H1 (cell line): ENCODE data around the gene ARHGDIG. TPM values are rescaled to one million over a fixed set of nuclear protein-coding genes. Genes with fewer than 3 reads are reported as not detected.

Experiments
- CTBP2 ChIP-seq: IDR thresholded peaks from 2 replicates; pipeline ENCODE4 v1.7.0; 2011; ENCODE audit warnings: borderline replicate concordance, mild to moderate bottlenecking, moderate library complexity, mixed read lengths, low read length; ENCODE audit not compliant: insufficient read depth, insufficient read length
- CTCF ChIP-seq, 3 experiments: IDR thresholded peaks; 1 replicate in 2 of 3; 2 replicates in 1 of 3; pipeline versions ENCODE4 v1.5.1 to v1.6.1; 2011; ENCODE audit warnings: low read length in 3 of 3, mild to moderate bottlenecking in 3 of 3, inconsistent platforms in 2 of 3, low read depth in 1 of 3, moderate library complexity in 1 of 3; ENCODE audit not compliant: insufficient read depth in 1 of 3; ENCODE audit errors: control extremely low read depth in 1 of 3
- polyA plus RNA-seq, 7 experiments: library from polyadenylated mRNA; depleted of rRNA in 3 of 7; stranded (reverse) in 5 of 7; unstranded in 2 of 7; fragments of >200 nt in 5 of 7; fragments of 200-250 nt in 2 of 7; gene quantifications; 1 replicate in 5 of 7; 2 replicates in 1 of 7; 4 replicates in 1 of 7; pipeline versions ENCODE4 v1.2.1 to v1.2.3, GENCODE V29; 2011 to 2013; ENCODE audit warnings: missing spikeins in 2 of 7, mixed read lengths in 2 of 7
- total RNA-seq: library from RNA; stranded (reverse); fragmentation: NEBNext Ultra II Directional; extraction: Animal tissue kit (Norgen Biotek cat#: 25700); gene quantifications from 2 replicates; pipeline ENCODE4 v1.2.1, GENCODE V29; 2021

The ARHGDIG gene
- total and polyA plus RNA-seq, 2 of the 8 experiments (the other 6 are each of a cell fraction or from before 2014, with no cell fraction given), result 1.2 to 2.9 TPM

DNA sequence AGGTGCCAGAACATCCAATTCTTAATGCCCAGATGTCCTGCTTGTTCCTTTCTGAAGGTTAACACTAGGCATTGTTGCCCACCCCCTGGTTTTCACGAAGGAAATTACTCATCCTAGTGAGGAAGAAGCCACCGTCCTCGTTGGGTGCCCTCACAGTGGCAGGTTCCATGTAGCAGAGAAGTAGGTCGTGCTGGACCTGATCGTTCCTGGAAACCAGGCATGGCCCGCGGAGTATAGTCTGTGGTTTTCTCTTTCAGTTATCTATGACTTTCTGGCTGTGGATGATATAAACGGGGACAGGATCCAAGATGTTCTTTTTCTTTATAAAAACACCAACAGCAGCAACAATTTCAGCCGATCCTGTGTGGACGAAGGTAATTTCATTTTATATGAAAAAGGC, 21.2 kb upstream of the ARHGDIG start (continued):
- TF ChIP-seq CTBP2 (no peak), CTCF (IDR thresholded peaks at IDR 0.05; ENCODE audit: control extremely low read depth in 1 of 3, insufficient read depth in 1 of 3, low read depth in 1 of 3, low read length in 3 of 3) (no peak)
- TF ChIP-seq, all 59 proteins: peak for 0
